ENCODE measurements around the gene DIDO1. TPM values are rescaled to one million over a fixed set of nuclear protein-coding genes. Genes with fewer than 3 reads are reported as not detected.

Gene DIDO1
- total and polyA plus RNA-seq, 2 of the 13 experiments (the other 11 are each of a cell fraction or from before 2014, with no cell fraction given), result 75.0 to 75.1 TPM

DNA sequence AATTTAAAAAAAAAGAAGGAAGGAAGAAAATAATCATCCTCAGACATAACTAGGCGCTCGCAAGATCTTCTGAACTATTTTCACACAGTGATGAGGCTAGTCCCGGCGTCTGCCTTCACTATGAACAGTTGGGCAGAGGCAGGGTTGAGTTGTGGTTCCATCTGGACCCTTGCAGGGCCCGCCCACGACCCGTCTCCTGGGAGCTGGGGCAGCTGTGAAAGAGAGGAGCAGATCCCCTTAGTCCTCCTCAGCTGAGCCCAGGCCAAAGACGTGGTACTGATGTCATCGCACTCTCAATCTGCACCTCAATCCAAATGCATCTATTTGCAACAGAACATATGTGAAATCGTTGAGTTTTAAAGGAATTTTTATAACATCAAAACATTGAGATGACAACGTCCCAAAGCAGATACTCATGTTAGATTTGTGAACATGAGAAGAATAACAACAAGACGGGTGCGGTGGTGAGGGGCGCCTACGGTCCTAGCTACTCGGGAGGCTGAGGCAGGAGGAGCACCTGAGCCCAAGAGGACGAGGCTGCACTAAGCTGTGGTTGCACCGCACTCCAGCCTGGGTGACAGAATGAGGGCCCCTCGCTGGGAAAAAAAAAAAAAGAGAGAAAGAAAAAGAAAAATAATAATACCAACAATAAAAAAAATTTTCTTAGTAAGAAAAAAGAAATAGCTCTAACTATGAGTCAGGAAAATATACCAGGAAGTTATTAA lies 80.0 kb downstream of the DIDO1 start (continued):
- TF ChIP-seq, protein P1, sequence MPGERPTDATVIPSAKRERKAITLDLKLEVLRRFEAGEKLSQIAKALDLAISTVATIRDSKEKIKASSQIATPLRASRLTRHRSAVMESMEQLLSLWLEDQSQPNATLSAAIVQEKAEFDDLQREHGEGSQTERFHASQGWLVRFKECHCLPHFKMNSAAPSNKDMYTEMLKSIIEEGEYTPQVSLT (CRISPR knock-in tag; IDR thresholded peaks at IDR 0.05; ENCODE audit: borderline replicate concordance, low read depth), result no peak
- TF ChIP-seq KLF6 (CRISPR knock-in tag; IDR thresholded peaks at IDR 0.05) (no peak), NR3C1 (CRISPR knock-in tag; IDR thresholded peaks at IDR 0.05) (no peak)

DNA sequence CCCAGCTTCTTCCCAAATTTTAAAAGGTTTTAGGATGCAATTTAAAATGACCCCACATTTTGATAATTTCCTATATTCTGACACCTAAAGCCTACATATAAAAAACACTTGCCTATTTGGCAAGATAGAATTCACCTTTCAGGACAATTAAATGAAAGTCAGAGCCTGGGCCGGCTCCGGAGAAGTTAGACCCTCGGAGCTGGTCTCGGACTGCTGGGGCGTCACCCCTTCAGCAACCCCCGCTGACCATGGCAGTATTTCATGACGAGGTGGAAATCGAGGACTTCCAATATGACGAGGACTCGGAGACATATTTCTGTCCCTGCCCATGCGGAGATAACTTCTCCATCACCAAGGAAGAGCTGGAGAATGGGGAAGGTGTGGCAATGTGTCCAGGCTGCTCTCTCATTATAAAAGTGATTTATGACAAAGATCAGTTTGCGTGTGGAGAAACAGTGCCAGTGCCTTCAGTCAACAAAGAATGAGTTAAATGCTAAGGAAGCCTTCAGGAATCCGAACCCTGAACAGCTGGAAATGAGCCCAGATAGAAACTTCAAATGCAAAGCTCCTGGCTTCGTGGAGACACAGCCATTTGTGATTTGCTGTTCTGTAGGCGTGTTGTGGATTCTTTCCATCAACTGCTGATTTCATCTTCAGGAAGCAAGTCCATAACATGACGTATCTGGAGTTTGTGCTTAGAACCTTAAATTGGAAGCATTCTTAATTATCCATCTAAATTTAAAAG lies 80.7 kb downstream of the DIDO1 start:
- TF ChIP-seq, protein P2, sequence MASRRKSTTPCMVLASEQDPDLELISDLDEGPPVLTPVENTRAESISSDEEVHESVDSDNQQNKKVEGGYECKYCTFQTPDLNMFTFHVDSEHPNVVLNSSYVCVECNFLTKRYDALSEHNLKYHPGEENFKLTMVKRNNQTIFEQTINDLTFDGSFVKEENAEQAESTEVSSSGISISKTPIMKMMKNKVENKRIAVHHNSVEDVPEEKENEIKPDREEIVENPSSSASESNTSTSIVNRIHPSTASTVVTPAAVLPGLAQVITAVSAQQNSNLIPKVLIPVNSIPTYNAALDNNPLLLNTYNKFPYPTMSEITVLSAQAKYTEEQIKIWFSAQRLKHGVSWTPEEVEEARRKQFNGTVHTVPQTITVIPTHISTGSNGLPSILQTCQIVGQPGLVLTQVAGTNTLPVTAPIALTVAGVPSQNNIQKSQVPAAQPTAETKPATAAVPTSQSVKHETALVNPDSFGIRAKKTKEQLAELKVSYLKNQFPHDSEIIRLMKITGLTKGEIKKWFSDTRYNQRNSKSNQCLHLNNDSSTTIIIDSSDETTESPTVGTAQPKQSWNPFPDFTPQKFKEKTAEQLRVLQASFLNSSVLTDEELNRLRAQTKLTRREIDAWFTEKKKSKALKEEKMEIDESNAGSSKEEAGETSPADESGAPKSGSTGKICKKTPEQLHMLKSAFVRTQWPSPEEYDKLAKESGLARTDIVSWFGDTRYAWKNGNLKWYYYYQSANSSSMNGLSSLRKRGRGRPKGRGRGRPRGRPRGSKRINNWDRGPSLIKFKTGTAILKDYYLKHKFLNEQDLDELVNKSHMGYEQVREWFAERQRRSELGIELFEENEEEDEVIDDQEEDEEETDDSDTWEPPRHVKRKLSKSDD (CRISPR knock-in tag; IDR thresholded peaks at IDR 0.05; ENCODE audit: low read depth), result no peak
- no peak for TF ChIP-seq SETDB1 (CRISPR knock-in tag; IDR thresholded peaks at IDR 0.05; ENCODE audit: borderline replicate concordance)
- H3K4me2 ChIP-seq (ENCODE audit: low read depth, low read length), result no peak overlapping the region
- DNase-seq (ENCODE audit: low spot score) (no peak), FAIRE-seq (no peak), ATAC-seq (no peak)
- H4K20me1 ChIP-seq (ENCODE audit: insufficient read depth, low read length), result no peaks in the 10 kb centered on the region
- 94% methylated on average over 16 of the region's 16 CpGs for WGBS (ENCODE audit: low lambda C conversion rate)
- H3K4me3 ChIP-seq (replicated peaks in 1 of 3; ENCODE audit: insufficient read depth in 1 of 3, low read depth in 2 of 3, low read length in 3 of 3), result no peak overlapping the region
- H3K79me2 ChIP-seq (ENCODE audit: insufficient read depth, low read length), result no peaks in the 10 kb centered on the region
- POLR2A ChIA-PET, result interaction anchor here (2.0 kb wide), 2 partner anchors 13 to 16 kb away, joined by 5 to 6 read pairs; partner anchors contain the start of gene TCFL5
- H3K27ac ChIP-seq (ENCODE audit: extremely low read length, insufficient read depth, low read length), result no peak overlapping the region
- H3K4me1 ChIP-seq (ENCODE audit: insufficient read depth, low read length), result no peaks in the 10 kb centered on the region
- H3K27me3 ChIP-seq (ENCODE audit: control insufficient read depth in 1 of 2, insufficient read depth in 2 of 2, low read length in 2 of 2), result no peaks in the 10 kb centered on the region
- H3K36me3 ChIP-seq (replicated peaks in 1 of 2; ENCODE audit: control insufficient read depth in 1 of 2, insufficient read depth in 2 of 2, low read length in 2 of 2), result peaks cover 12 to 24% of the 10 kb centered on the region in 2 experiments
- CTCF ChIA-PET (ENCODE audit: low intra/inter-chr PET ratio, low total read pairs), result interaction anchor here (3.6 kb wide), 1 partner anchor 23 kb away, joined by 14 read pairs; no protein-coding TSS in a partner anchor
- in situ Hi-C loops (cut with HindIII; ENCODE audit: extremely low pct_ligation_motif_present, low pct_unique_long_range_greater_than_20kb) (no loop called here), intact Hi-C loops (cut with micrococcal nuclease; ENCODE audit: unreplicated experiment) (no loop called here)
- no TSS peak for BruUV-seq (replicated peaks)
- no peak overlapping the region for H2AFZ ChIP-seq (ENCODE audit: low read length)
- H3K9ac ChIP-seq (ENCODE audit: insufficient read depth, low read depth, low read length), result no peak overlapping the region
- H3K9me3 ChIP-seq (ENCODE audit: low read length), result no peaks in the 10 kb centered on the region

All from HepG2 (cell line).